Esophagus (tissue), 2 donors: Measurements from ENCODE around the gene SNX22. TPM values are rescaled to one million over a fixed set of nuclear protein-coding genes. Genes with fewer than 3 reads are reported as not detected.

Experiments used
- H3K27ac ChIP-seq, 2 donors: one replicate each; pipeline ENCODE4 v1.5.1; 2013; ENCODE audit warnings: low read depth in 2 of 2, mild to moderate bottlenecking in 2 of 2, inconsistent platforms in 1 of 2, low read length in 1 of 2, moderate library complexity in 1 of 2
- H3K27me3 ChIP-seq, 2 donors: one replicate each; pipeline ENCODE4 v1.6.1; 2013; ENCODE audit warnings: low read length in 2 of 2, control low read depth in 1 of 2, mild to moderate bottlenecking in 1 of 2; ENCODE audit not compliant: insufficient read depth in 2 of 2, control insufficient read depth in 1 of 2
- H3K36me3 ChIP-seq, 2 donors: one replicate each; pipeline ENCODE4 v1.6.1; 2013; ENCODE audit warnings: low read length in 1 of 2; ENCODE audit not compliant: control insufficient read depth in 2 of 2, insufficient read depth in 2 of 2
- H3K4me1 ChIP-seq, 2 donors: one replicate each; pipeline ENCODE4 v1.6.1; 2013; ENCODE audit warnings: low read length in 1 of 2; ENCODE audit not compliant: control insufficient read depth in 2 of 2, insufficient read depth in 2 of 2
- H3K4me3 ChIP-seq, 2 donors: one replicate each; pipeline ENCODE4 v1.5.1; 2013; ENCODE audit warnings: low read length in 2 of 2, mild to moderate bottlenecking in 2 of 2, low read depth in 1 of 2, moderate library complexity in 1 of 2
- H3K9me3 ChIP-seq, 2 donors: one replicate each; pipeline ENCODE4 v1.6.1; 2013; ENCODE audit warnings: mild to moderate bottlenecking in 2 of 2, low read depth in 1 of 2, low read length in 1 of 2, moderate library complexity in 1 of 2; ENCODE audit not compliant: control insufficient read depth in 2 of 2, insufficient read depth in 1 of 2
- WGBS, 2 donors: extraction: QIAGEN DNeasy Blood & Tissue Kit; methylation state at CpG; one replicate each; pipeline ENCODE4 v1.1.7; 2013; 5-methylcytosine and 5-hydroxymethylcytosine counted together
- polyA plus RNA-seq, 2 donors: library from polyadenylated mRNA; stranded (reverse); fragments of 200-250 nt; gene quantifications; one replicate each; pipeline ENCODE4 v1.2.3, GENCODE V29; 2013
- donor health status: healthy with polysubstance abuse.
- donor health status: Bipolar disorder and iron deficiency.

Gene SNX22
- polyA plus RNA-seq, 2 donors: 0.72 to 1.1 TPM

DNA sequence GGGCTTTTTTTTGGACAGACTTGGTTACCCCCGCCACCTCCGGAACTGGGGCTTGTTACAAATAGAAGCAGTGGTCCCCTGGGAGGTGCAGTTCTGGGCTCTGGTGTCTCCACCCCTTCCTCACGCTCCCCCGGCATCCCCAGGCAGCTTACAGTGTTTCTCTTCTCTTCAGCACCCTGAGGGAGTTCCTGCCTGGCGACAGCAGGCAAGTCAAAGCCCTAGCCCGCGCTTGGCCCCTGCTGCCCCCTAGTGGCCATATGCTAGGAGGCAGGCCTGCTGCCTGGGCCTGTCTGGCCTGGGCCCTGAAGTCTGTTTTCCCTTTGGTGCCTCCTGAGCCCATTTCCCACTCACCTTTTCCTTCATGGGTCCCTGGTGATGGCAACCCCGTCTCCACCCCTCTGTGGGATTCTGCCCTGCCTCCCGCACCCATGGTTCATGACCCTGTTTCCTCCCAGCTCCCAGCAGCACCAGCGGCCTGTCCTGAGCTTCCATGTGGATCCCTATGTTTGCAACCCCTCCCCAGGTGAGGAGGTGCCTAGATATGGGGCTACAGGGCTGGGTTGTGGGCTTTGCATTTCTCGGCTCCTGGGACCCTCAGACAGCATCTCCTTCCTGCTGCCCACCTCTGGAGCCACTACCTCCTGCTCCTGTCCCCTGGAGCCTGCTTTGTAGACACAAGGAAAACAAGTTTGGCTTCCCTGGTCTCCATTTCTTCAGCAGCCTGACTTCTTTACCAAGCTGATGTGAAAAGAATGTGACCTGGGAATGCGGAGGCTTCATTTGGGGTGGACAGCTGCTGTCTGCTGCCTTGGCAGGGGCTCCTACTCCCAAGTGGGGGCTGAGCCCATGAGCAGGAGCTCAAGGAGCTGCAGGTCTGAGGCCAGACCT lies 2.2 kb downstream of the SNX22 start:
- H3K27ac ChIP-seq: peak overlapping the region in 1 of 2 donors; percentile 17

DNA sequence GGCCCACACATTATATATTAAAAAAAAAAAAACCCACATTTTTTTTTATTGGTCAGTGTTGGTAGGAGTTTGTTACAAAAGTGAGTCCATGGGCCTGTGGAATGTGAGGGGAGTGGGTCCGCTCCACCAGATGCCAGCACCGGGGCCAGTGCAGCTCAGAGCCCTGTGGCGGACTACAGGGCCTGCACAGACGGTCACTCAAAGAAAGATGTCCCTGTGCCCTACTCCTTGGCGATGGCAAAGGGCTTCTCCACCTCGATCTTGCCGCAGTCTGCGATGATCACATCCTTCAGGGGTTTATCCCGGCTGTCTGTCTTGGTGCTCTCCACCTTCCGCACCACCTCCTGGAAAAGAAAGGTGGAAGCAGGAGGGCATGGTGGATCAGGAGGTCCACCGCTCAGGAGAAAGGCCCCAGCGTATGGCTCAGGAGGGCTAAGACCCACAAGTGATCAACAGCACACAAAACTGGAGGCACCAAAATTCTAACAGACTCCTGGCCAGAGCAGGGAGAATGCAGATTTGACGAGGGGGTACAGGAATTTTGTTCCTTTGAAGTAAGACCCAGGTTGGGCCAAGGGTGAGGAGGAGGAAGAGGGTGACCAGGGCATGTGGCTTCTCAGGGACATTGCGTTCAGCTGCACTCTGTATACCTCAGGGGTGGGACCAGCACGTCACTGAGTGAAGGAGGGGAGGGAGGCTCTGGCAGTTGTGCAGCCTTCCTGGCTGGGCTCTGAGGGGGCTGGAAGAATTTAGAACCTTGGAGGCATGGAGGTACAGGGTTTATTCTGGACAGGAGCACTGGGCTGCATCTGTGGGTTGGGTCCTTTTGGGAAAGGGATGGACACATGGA lies 4.5 kb downstream of the SNX22 start:
- H3K9me3 ChIP-seq: no peaks in the 10 kb centered on the region
- peaks cover 40 to 41% of the 10 kb centered on the region in 2 donors for H3K36me3 ChIP-seq
- peaks cover 0 to 2% of the 10 kb centered on the region in 2 donors for H3K27me3 ChIP-seq
- 89 to 90% methylated on average over 15 of the region's 15 CpGs for WGBS, 2 donors
- no peak overlapping the region for H3K4me3 ChIP-seq
- H3K27ac ChIP-seq: no peak overlapping the region
- H3K4me1 ChIP-seq: peaks cover 0 to 9% of the 10 kb centered on the region in 2 donors

More for the DNA sequence above, 2.2 kb downstream of the SNX22 start:
- Histone ChIP-seq H3K4me1 (peaks cover 0 to 8% of the 10 kb centered on the region in 2 donors), H3K27me3 (peaks cover 0 to 2% of the 10 kb centered on the region in 2 donors), H3K4me3 (no peak overlapping the region), H3K9me3 (no peaks in the 10 kb centered on the region), H3K36me3 (peaks cover 26 to 29% of the 10 kb centered on the region in 2 donors)
- WGBS, 2 donors: 17 to 20% methylated on average over 11 to 12 of the region's 12 CpGs

DNA sequence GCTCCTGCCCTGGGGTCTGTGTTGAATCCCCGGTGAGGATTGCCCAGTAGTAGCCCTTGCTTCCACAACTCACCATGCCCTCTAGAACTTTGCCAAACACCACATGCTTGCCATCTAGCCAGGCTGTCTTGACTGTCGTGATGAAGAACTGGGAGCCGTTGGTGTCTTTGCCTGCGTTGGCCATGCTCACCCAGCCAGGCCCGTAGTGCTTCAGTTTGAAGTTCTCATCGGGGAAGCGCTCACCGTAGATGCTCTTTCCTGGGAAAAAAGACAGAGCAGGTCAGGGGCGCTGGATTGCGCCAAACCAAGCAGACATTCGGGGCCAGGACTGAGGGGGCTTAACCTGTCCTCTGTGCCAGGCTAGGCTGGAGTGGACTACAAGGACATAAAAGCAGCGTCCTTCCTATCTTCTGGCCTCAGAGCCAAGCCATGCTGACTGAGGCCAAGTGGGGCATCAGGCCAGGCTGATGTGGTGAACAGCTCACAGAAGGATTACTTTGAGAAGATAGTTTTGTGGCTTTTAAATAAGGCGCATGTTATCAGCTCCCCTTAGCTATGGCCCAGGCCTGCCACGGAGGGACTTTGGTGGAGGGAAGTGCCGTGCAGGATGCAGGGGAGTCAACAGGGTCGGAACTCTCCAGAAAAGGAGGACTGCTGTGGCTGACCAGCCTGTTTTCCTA lies 5.3 kb downstream of the SNX22 start:
- no peaks in the 10 kb centered on the region for H3K9me3 ChIP-seq
- WGBS, 2 donors: 88 to 90% methylated on average over 16 of the region's 16 CpGs
- no peak overlapping the region for H3K4me3 ChIP-seq
- peaks cover 40 to 41% of the 10 kb centered on the region in 2 donors for H3K36me3 ChIP-seq
- H3K27me3 ChIP-seq: no peaks in the 10 kb centered on the region
- no peak overlapping the region for H3K27ac ChIP-seq
- H3K4me1 ChIP-seq: peaks cover 4 to 9% of the 10 kb centered on the region in 2 donors

- 89 to 91% methylated on average over 1 of the region's 1 CpG for WGBS, 2 donors
- Histone ChIP-seq H3K4me3 (no peak overlapping the region), H3K27me3 (no peaks in the 10 kb centered on the region), H3K4me1 (peaks cover 4 to 5% of the 10 kb centered on the region in 2 donors), H3K27ac (no peak overlapping the region), H3K36me3 (peaks cover 40 to 41% of the 10 kb centered on the region in 2 donors), H3K9me3 (no peaks in the 10 kb centered on the region)
Measured at GRCh38 chr15:64157599-64158125, 6.1 kb downstream of the SNX22 start.

GRCh38 chr15:64158363-64159134 lies 7.0 kb downstream of the SNX22 start:
- 83 to 86% methylated on average over 11 of the region's 11 CpGs for WGBS, 2 donors
- H3K36me3 ChIP-seq: peaks cover 40 to 41% of the 10 kb centered on the region in 2 donors
- no peak overlapping the region for H3K27ac ChIP-seq
- H3K4me1 ChIP-seq: peaks cover 4 to 5% of the 10 kb centered on the region in 2 donors
- H3K9me3 ChIP-seq: no peaks in the 10 kb centered on the region
- no peak overlapping the region for H3K4me3 ChIP-seq
- H3K27me3 ChIP-seq: no peaks in the 10 kb centered on the region

- WGBS, 2 donors: 50% methylated on average over 12 of the region's 12 CpGs
- Histone ChIP-seq H3K27me3 (no peaks in the 10 kb centered on the region), H3K36me3 (peaks cover 22 to 29% of the 10 kb centered on the region in 2 donors), H3K27ac (peak overlapping the region in 1 of 2 donors; percentile 92), H3K4me1 (peaks cover 4 to 5% of the 10 kb centered on the region in 2 donors), H3K9me3 (no peaks in the 10 kb centered on the region), H3K4me3 (peak overlapping the region; percentile 96 to 97)
Measured at GRCh38 chr15:64161688-64162477, 10.4 kb downstream of the SNX22 start.

DNA sequence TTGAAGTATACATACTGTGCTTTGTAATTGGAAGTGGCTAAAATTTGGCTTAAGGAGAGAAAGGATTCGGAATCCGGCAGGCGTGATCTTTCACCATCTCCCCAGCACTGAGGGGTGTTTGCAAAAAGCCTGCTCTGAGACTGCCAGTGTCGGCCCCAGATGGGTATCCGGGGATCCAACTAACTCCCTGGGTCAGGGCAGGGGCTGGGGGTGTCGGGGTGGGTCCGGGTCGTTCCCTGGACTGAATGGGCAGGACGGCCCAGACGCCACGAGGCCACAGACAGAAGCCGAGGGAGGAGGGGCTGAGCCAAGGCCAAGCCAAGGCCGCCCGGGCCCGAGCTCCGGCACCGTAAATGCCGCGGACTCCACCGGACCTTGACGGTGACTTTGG lies 10.9 kb downstream of the SNX22 start:
- H3K27me3 ChIP-seq: no peaks in the 10 kb centered on the region
- peak overlapping the region; percentile 92 to 95 for H3K27ac ChIP-seq
- H3K4me3 ChIP-seq: peak overlapping the region; percentile 96 to 97
- 1% methylated on average over 21 of the region's 21 CpGs for WGBS, 2 donors
- no peaks in the 10 kb centered on the region for H3K9me3 ChIP-seq
- H3K4me1 ChIP-seq: peaks cover 4 to 5% of the 10 kb centered on the region in 2 donors
- H3K36me3 ChIP-seq: peaks cover 18 to 25% of the 10 kb centered on the region in 2 donors
